ENCODE results near the gene RCAN1.
"Not testable (repeated sequence)": the region's sequence is repeated elsewhere in the genome, so short reads cannot be mapped to it uniquely, and the experiment has no call there.

RCAN1 gene

GRCh38 chr21:34606621-34607020 lies 8.3 kb downstream of the RCAN1 start:
- no peaks in the 10 kb centered on the region for H4K20me1 ChIP-seq (ENCODE audit: insufficient read depth, low read length)
- no peak overlapping the region for H3K27ac ChIP-seq (ENCODE audit: low read length)
- TF ChIP-seq CTCF (IDR thresholded peaks at IDR 0.05; ENCODE audit: low read depth, low read length) (no peak), EZH2phosphoT487 (IDR thresholded peaks at IDR 0.05; ENCODE audit: low read depth) (no peak)
- H3K36me3 ChIP-seq (replicated peaks; ENCODE audit: low read depth, low read length), result no peaks in the 10 kb centered on the region
- H2AFZ ChIP-seq (ENCODE audit: low read depth, low read length), result no peak overlapping the region
- H3K27me3 ChIP-seq (ENCODE audit: low read depth, low read length), result no peaks in the 10 kb centered on the region
- H3K4me2 ChIP-seq (ENCODE audit: low read length), result no peak overlapping the region
- H3K9me3 ChIP-seq (ENCODE audit: insufficient read depth, low read length), result no peaks in the 10 kb centered on the region
- H3K4me1 ChIP-seq (ENCODE audit: low read length), result no peaks in the 10 kb centered on the region
- H3K79me2 ChIP-seq (ENCODE audit: low read length), result no peaks in the 10 kb centered on the region
- no peak overlapping the region for H3K4me3 ChIP-seq (ENCODE audit: low read length)
- H3K9ac ChIP-seq (ENCODE audit: low read length), result no peak overlapping the region

GRCh38 chr21:34606051-34606450 lies 8.9 kb downstream of the RCAN1 start:
- Histone ChIP-seq H2AFZ (ENCODE audit: low read depth, low read length) (no peak overlapping the region), H4K20me1 (ENCODE audit: insufficient read depth, low read length) (no peaks in the 10 kb centered on the region), H3K4me3 (ENCODE audit: low read length) (no peak overlapping the region), H3K79me2 (ENCODE audit: low read length) (no peaks in the 10 kb centered on the region), H3K27me3 (ENCODE audit: low read depth, low read length) (no peaks in the 10 kb centered on the region), H3K27ac (ENCODE audit: low read length) (no peak overlapping the region), H3K9ac (ENCODE audit: low read length) (no peak overlapping the region), H3K4me2 (ENCODE audit: low read length) (no peak overlapping the region), H3K9me3 (ENCODE audit: insufficient read depth, low read length) (no peaks in the 10 kb centered on the region), H3K4me1 (ENCODE audit: low read length) (no peaks in the 10 kb centered on the region), H3K36me3 (replicated peaks; ENCODE audit: low read depth, low read length) (no peaks in the 10 kb centered on the region)
- no peak for TF ChIP-seq CTCF (IDR thresholded peaks at IDR 0.05; ENCODE audit: low read depth, low read length)
- no peak for TF ChIP-seq EZH2phosphoT487 (IDR thresholded peaks at IDR 0.05; ENCODE audit: low read depth)

- not testable (repeated sequence) for H3K27ac ChIP-seq (ENCODE audit: low read length); H3K27me3 ChIP-seq (ENCODE audit: low read depth, low read length); H3K4me2 ChIP-seq (ENCODE audit: low read length); H2AFZ ChIP-seq (ENCODE audit: low read depth, low read length); H3K9me3 ChIP-seq (ENCODE audit: insufficient read depth, low read length); H4K20me1 ChIP-seq (ENCODE audit: insufficient read depth, low read length); H3K36me3 ChIP-seq (replicated peaks; ENCODE audit: low read depth, low read length); H3K9ac ChIP-seq (ENCODE audit: low read length); H3K4me3 ChIP-seq (ENCODE audit: low read length); H3K4me1 ChIP-seq (ENCODE audit: low read length); H3K79me2 ChIP-seq (ENCODE audit: low read length)
Measured at GRCh38 chr21:34604956-34605355, 10.0 kb downstream of the RCAN1 start.

GRCh38 chr21:34604556-34604955 lies 10.4 kb downstream of the RCAN1 start:
- Histone ChIP-seq H3K79me2 (ENCODE audit: low read length) (no peaks in the 10 kb centered on the region), H3K4me2 (ENCODE audit: low read length) (no peak overlapping the region), H3K9ac (ENCODE audit: low read length) (no peak overlapping the region), H3K27me3 (ENCODE audit: low read depth, low read length) (0 out of 2 replicates have a peak, but pooled peaks cover 6% of the 10 kb centered on the region), H3K4me1 (ENCODE audit: low read length) (no peaks in the 10 kb centered on the region), H3K4me3 (ENCODE audit: low read length) (no peak overlapping the region), H3K36me3 (replicated peaks; ENCODE audit: low read depth, low read length) (no peaks in the 10 kb centered on the region), H2AFZ (ENCODE audit: low read depth, low read length) (no peak overlapping the region), H4K20me1 (ENCODE audit: insufficient read depth, low read length) (no peaks in the 10 kb centered on the region), H3K9me3 (ENCODE audit: insufficient read depth, low read length) (no peaks in the 10 kb centered on the region), H3K27ac (ENCODE audit: low read length) (no peak overlapping the region)
- no peak for TF ChIP-seq EZH2phosphoT487 (IDR thresholded peaks at IDR 0.05; ENCODE audit: low read depth)
- no peak for TF ChIP-seq CTCF (IDR thresholded peaks at IDR 0.05; ENCODE audit: low read depth, low read length)

GRCh38 chr21:34603710-34604057 lies 11.2 kb downstream of the RCAN1 start:
- Histone ChIP-seq H2AFZ (ENCODE audit: low read depth, low read length) (no peak overlapping the region), H3K27ac (ENCODE audit: low read length) (no peak overlapping the region), H3K9ac (ENCODE audit: low read length) (no peak overlapping the region), H3K27me3 (ENCODE audit: low read depth, low read length) (0 out of 2 replicates have a peak, but pooled peaks cover 6% of the 10 kb centered on the region), H3K4me1 (ENCODE audit: low read length) (no peaks in the 10 kb centered on the region), H3K4me3 (ENCODE audit: low read length) (no peak overlapping the region), H3K36me3 (replicated peaks; ENCODE audit: low read depth, low read length) (no peaks in the 10 kb centered on the region), H3K4me2 (ENCODE audit: low read length) (no peak overlapping the region), H4K20me1 (ENCODE audit: insufficient read depth, low read length) (no peaks in the 10 kb centered on the region), H3K9me3 (ENCODE audit: insufficient read depth, low read length) (no peaks in the 10 kb centered on the region), H3K79me2 (ENCODE audit: low read length) (no peaks in the 10 kb centered on the region)
- TF ChIP-seq EZH2phosphoT487 (IDR thresholded peaks at IDR 0.05; ENCODE audit: low read depth) (no peak), CTCF (IDR thresholded peaks at IDR 0.05; ENCODE audit: low read depth, low read length) (no peak)

All from OCI-LY3 (cell line).